ENCODE results near the gene COX7B.

GRCh38 chrX:77949840-77950239, 50.6 kb downstream of the COX7B start:
- TF ChIP-seq CTCF (conservative IDR thresholded peaks at IDR 0.05) (no peak), EZH2 (IDR thresholded peaks at IDR 0.05; ENCODE audit: low read depth) (no peak)
